HepG2 (cell line): Measurements from ENCODE around the gene EIF1. TPM values are rescaled to one million over a fixed set of nuclear protein-coding genes. Genes with fewer than 3 reads are reported as not detected.

ENCODE experiments used
- ARID3A ChIP-seq: IDR thresholded peaks from 2 replicates; pipeline ENCODE4 v1.6.1; 2012; ENCODE audit warnings: low read depth, low read length, improper control_type of control experiment
- FUBP1 ChIP-seq: sonication (generic); formaldehyde crosslinking; IDR thresholded peaks from 2 replicates; pipeline ENCODE4 v1.5.1; 2020; ENCODE audit warnings: missing genetic modification reagents, mild to moderate bottlenecking, borderline replicate concordance
- MAX ChIP-seq: IDR thresholded peaks from 2 replicates; pipeline ENCODE4 v1.6.1; 2012; ENCODE audit warnings: inconsistent platforms
- MAZ ChIP-seq, 2 experiments: sonication (generic) in 1 of 2; formaldehyde crosslinking in 1 of 2; IDR thresholded peaks; 2 replicates each; pipeline versions ENCODE4 v1.5.0 to v1.6.1; 2012 to 2020; ENCODE audit warnings: low read depth in 2 of 2, mild to moderate bottlenecking in 2 of 2, borderline replicate concordance in 1 of 2, improper control_type of control experiment in 1 of 2, low read length in 1 of 2, missing genetic modification reagents in 1 of 2, moderate library complexity in 1 of 2
- MTERF4 ChIP-seq: sonication (generic); formaldehyde crosslinking; IDR thresholded peaks from 2 replicates; pipeline ENCODE4 v1.8.0; 2023; ENCODE audit warnings: mild to moderate bottlenecking, missing genetic modification reagents
- NFKB2 ChIP-seq: sonication (generic); formaldehyde crosslinking; IDR thresholded peaks from 2 replicates; pipeline ENCODE4 v1.4.0; 2020; ENCODE audit warnings: missing genetic modification reagents, borderline replicate concordance
- NKX3-1 ChIP-seq: sonication (generic); formaldehyde crosslinking; IDR thresholded peaks from 2 replicates; pipeline ENCODE4 v1.5.0; 2020; ENCODE audit warnings: missing genetic modification reagents
- NPAS2 ChIP-seq: sonication (generic); formaldehyde crosslinking; IDR thresholded peaks from 2 replicates; pipeline ENCODE4 v1.8.0; 2022; ENCODE audit warnings: mild to moderate bottlenecking, missing genetic modification reagents, borderline replicate concordance
- SALL1 ChIP-seq: sonication (generic); formaldehyde crosslinking; IDR thresholded peaks from 2 replicates; pipeline ENCODE4 v1.8.0; 2022; ENCODE audit warnings: mild to moderate bottlenecking, missing genetic modification reagents
- SETDB1 ChIP-seq: sonication (generic); formaldehyde crosslinking; IDR thresholded peaks from 2 replicates; pipeline ENCODE4 v1.5.1; 2020; ENCODE audit warnings: missing genetic modification reagents, mild to moderate bottlenecking, borderline replicate concordance
- SIN3A ChIP-seq: IDR thresholded peaks from 2 replicates; pipeline ENCODE4 v1.6.1; 2011; ENCODE audit warnings: low read depth, mild to moderate bottlenecking, control low read depth, low read length, borderline replicate concordance
- STAT6 ChIP-seq: sonication (generic); formaldehyde crosslinking; IDR thresholded peaks from 2 replicates; pipeline ENCODE4 v1.4.0; 2020; ENCODE audit warnings: missing genetic modification reagents, mild to moderate bottlenecking, borderline replicate concordance
- ZBTB39 ChIP-seq: sonication (generic); formaldehyde crosslinking; IDR thresholded peaks from 2 replicates; pipeline ENCODE4 v1.5.0; 2020; ENCODE audit warnings: missing genetic modification reagents
- ZNF136 ChIP-seq: sonication (generic); formaldehyde crosslinking; IDR thresholded peaks from 2 replicates; pipeline ENCODE4 v1.8.1; 2022; ENCODE audit warnings: low read depth, mild to moderate bottlenecking, moderate library complexity, missing genetic modification reagents
- ZNF326 ChIP-seq: sonication (generic); formaldehyde crosslinking; IDR thresholded peaks from 2 replicates; pipeline ENCODE4 v1.4.0; 2020; ENCODE audit warnings: missing genetic modification reagents, borderline replicate concordance
- ZNF564 ChIP-seq: sonication (generic); formaldehyde crosslinking; IDR thresholded peaks from 2 replicates; pipeline ENCODE4 v1.8.1; 2023; ENCODE audit warnings: mild to moderate bottlenecking, missing genetic modification reagents
- ZNF768 ChIP-seq: sonication (generic); formaldehyde crosslinking; IDR thresholded peaks from 2 replicates; pipeline ENCODE4 v1.4.0; 2020; ENCODE audit warnings: missing genetic modification reagents
- polyA plus RNA-seq, 8 experiments: library from polyadenylated mRNA; depleted of rRNA in 3 of 8; stranded (reverse) in 7 of 8; unstranded in 1 of 8; fragments of >200 nt; fragmentation: Illumina TruSeq in 4 of 8; extraction: Trizol in 4 of 8; gene quantifications; 2 replicates each; pipeline versions ENCODE4 v1.2.1 to v1.2.3, GENCODE V29; 2011 to 2016; ENCODE audit warnings: low read depth in 4 of 8, missing spikeins in 1 of 8, mixed read lengths in 1 of 8; ENCODE audit not compliant: insufficient read depth in 1 of 8
- total RNA-seq, 5 experiments: library from RNA; depleted of rRNA; stranded (reverse); fragments of >200 nt; fragmentation: Illumina TruSeq; extraction: Trizol; gene quantifications; 2 replicates each; pipeline ENCODE4 v1.2.3, GENCODE V29; 2016; ENCODE audit warnings: low read depth in 1 of 5

The EIF1 gene
- total and polyA plus RNA-seq, 2 of the 13 experiments (the other 11 are each of a cell fraction or from before 2014, with no cell fraction given) = 147 to 517 TPM

GRCh38 chr17:41734139-41734948 lies 45.7 kb downstream of the EIF1 start, which contains the start of gene HAP1 (continued):
- no peak for TF ChIP-seq NPAS2 (CRISPR knock-in tag)
- no peak for TF ChIP-seq STAT6 (CRISPR knock-in tag)
- TF ChIP-seq FUBP1 (CRISPR knock-in tag) = no peak
- TF ChIP-seq NFKB2 = peak; percentile 44; the same call in 1 of the 2 replicates
- peak; percentile 51; the same call in 1 of the 2 replicates for TF ChIP-seq ZNF768 (CRISPR knock-in tag)
- no peak for TF ChIP-seq ARID3A
- no peak for TF ChIP-seq ZNF326 (CRISPR knock-in tag)
- TF ChIP-seq MAX = peak; percentile 47; the same call in 1 of the 2 replicates
- no peak for TF ChIP-seq ZNF136 (CRISPR knock-in tag)
- TF ChIP-seq MTERF4 (CRISPR knock-in tag) = 0 out of 2 replicates have a peak, but pooled peaks have one; percentile 73
- no peak for TF ChIP-seq SIN3A
- peak; percentile 18; the same call in 1 of the 2 replicates for TF ChIP-seq SALL1 (CRISPR knock-in tag)
- TF ChIP-seq ZBTB39 = no peak
- no peak for TF ChIP-seq MAZ (IDR thresholded peaks at IDR 0.05; ENCODE audit: borderline replicate concordance, low read depth, low read length)
- 0 out of 2 replicates have a peak, but pooled peaks have one; percentile 16 for TF ChIP-seq MAZ (CRISPR knock-in tag; IDR thresholded peaks at IDR 0.05; ENCODE audit: low read depth)
- no peak for TF ChIP-seq NKX3-1
- TF ChIP-seq ZNF564 (CRISPR knock-in tag) = 0 out of 2 replicates have a peak, but pooled peaks have one; percentile 38
- no peak for TF ChIP-seq SETDB1 (CRISPR knock-in tag)
